Keratinocyte (primary cell): ENCODE data around the gene SCNN1A.

Source experiments
- EZH2 ChIP-seq: IDR thresholded peaks from one replicate; pipeline ENCODE4 v1.6.1; 2012; ENCODE audit warnings: inconsistent platforms, mild to moderate bottlenecking, low read length, moderate library complexity
- TF ChIP-seq, protein P1 (sequence below), 3 experiments: IDR thresholded peaks in 1 of 3; conservative IDR thresholded peaks in 1 of 3; optimal IDR thresholded peaks in 1 of 3; 2 replicates in 2 of 3; 3 replicates in 1 of 3; pipeline versions ENCODE3 to v1.5.1; 2011; ENCODE audit warnings: low read length in 3 of 3, mild to moderate bottlenecking in 3 of 3, moderate library complexity in 2 of 3, control low read depth in 1 of 3, inconsistent platforms in 1 of 3; ENCODE audit not compliant: insufficient read depth in 2 of 3; ENCODE audit errors: extremely low read depth in 1 of 3

- TF ChIP-seq, protein P1, sequence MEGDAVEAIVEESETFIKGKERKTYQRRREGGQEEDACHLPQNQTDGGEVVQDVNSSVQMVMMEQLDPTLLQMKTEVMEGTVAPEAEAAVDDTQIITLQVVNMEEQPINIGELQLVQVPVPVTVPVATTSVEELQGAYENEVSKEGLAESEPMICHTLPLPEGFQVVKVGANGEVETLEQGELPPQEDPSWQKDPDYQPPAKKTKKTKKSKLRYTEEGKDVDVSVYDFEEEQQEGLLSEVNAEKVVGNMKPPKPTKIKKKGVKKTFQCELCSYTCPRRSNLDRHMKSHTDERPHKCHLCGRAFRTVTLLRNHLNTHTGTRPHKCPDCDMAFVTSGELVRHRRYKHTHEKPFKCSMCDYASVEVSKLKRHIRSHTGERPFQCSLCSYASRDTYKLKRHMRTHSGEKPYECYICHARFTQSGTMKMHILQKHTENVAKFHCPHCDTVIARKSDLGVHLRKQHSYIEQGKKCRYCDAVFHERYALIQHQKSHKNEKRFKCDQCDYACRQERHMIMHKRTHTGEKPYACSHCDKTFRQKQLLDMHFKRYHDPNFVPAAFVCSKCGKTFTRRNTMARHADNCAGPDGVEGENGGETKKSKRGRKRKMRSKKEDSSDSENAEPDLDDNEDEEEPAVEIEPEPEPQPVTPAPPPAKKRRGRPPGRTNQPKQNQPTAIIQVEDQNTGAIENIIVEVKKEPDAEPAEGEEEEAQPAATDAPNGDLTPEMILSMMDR (optimal IDR thresholded peaks at IDR 0.05 in 1 of 3, IDR thresholded peaks at IDR 0.05 in 1 of 3, conservative IDR thresholded peaks at IDR 0.05 in 1 of 3; ENCODE audit: extremely low read depth in 1 of 3, insufficient read depth in 2 of 3, low read length in 3 of 3), result no peak
- TF ChIP-seq EZH2, result no peak
Observed at GRCh38 chr12:6315184-6315583, 60.2 kb downstream of the SCNN1A start.
